NCI-H226 (cell line): Measurements from ENCODE around the gene BUD13.
"Not testable (repeated sequence)": the region's sequence is repeated elsewhere in the genome, so short reads cannot be mapped to it uniquely, and the experiment has no call there.

Source experiments
- DNase-seq: peaks from one replicate; pipeline ENCODE4 v3.0.0-alpha.2; 2015

Gene BUD13

GRCh38 chr11:116792144-116792868, 19.5 kb upstream of the BUD13 start:
- DNase-seq: no peak

GRCh38 chr11:116791813-116792143, 19.0 kb upstream of the BUD13 start, which contains the start of gene APOA5:
Gene APOA5, minus strand, starts transcription at chr11:116791879. Its CDS starts 19 bp downstream, at chr11:116791860.
- no peak for DNase-seq

- no peak for DNase-seq
These were observed 18.4 kb upstream of the BUD13 start for GRCh38 chr11:116791002-116791812.

GRCh38 chr11:116790167-116791001, 17.6 kb upstream of the BUD13 start:
- no peak for DNase-seq

GRCh38 chr11:116788975-116789374, 16.2 kb upstream of the BUD13 start:
- DNase-seq: no peak

- no peak for DNase-seq
These were observed 15.7 kb upstream of the BUD13 start for GRCh38 chr11:116788534-116788933.

- DNase-seq: peak; percentile 62
These were observed 15.1 kb upstream of the BUD13 start, which contains the start of gene ZPR1 for GRCh38 chr11:116787786-116788486. Gene ZPR1, minus strand, starts transcription at chr11:116788023. Its CDS starts 33 bp downstream, at chr11:116787990.

- no peak for DNase-seq
These were observed 14.6 kb upstream of the BUD13 start for GRCh38 chr11:116787436-116787785.

- DNase-seq: no peak
These were observed 14.2 kb upstream of the BUD13 start for GRCh38 chr11:116786966-116787365.

GRCh38 chr11:116786326-116786725, 13.5 kb upstream of the BUD13 start:
- DNase-seq: no peak

- DNase-seq: peak; percentile 39
These were observed 9.9 kb upstream of the BUD13 start for GRCh38 chr11:116782728-116783127.

- DNase-seq: no peak
These were observed 5.8 kb upstream of the BUD13 start for GRCh38 chr11:116778556-116778955.

GRCh38 chr11:116777056-116777455, 4.3 kb upstream of the BUD13 start:
- no peak for DNase-seq

- DNase-seq: no peak
These were observed 3.8 kb upstream of the BUD13 start for GRCh38 chr11:116776522-116776984.

GRCh38 chr11:116775975-116776374, 3.2 kb upstream of the BUD13 start:
- DNase-seq: no peak

GRCh38 chr11:116774661-116775060, 1.9 kb upstream of the BUD13 start:
- no peak for DNase-seq

- peak; percentile 60 for DNase-seq
These were observed 663 bp upstream of the BUD13 start for GRCh38 chr11:116773203-116774097.

- no peak for DNase-seq
These were observed 852 bp downstream of the BUD13 start for GRCh38 chr11:116771935-116772334.

GRCh38 chr11:116762132-116762531, 10.7 kb downstream of the BUD13 start:
- no peak for DNase-seq

GRCh38 chr11:116756044-116756443, 16.7 kb downstream of the BUD13 start:
- not testable (repeated sequence) for DNase-seq

GRCh38 chr11:116750070-116750718, 22.6 kb downstream of the BUD13 start:
- no peak for DNase-seq
